SJCRH30 (cell line): ENCODE data around the gene GPR157. TPM values are rescaled to one million over a fixed set of nuclear protein-coding genes. Genes with fewer than 3 reads are reported as not detected.
A peak's percentile ranks its signal among the peaks of the same experiment; 100 is the strongest.
"Not testable (repeated sequence)": the region's sequence is repeated elsewhere in the genome, so short reads cannot be mapped to it uniquely, and the experiment has no call there.

Source experiments
- DNase-seq, 2 experiments: peaks; one replicate each; pipeline ENCODE4 v3.0.0-alpha.2; 2015 to 2020
- H3K27ac ChIP-seq: fragments of 250-450 bp; sonication (Bioruptor Pico); 2 replicates; pipeline ENCODE4 v1.5.1; 2020; ENCODE audit warnings: mild to moderate bottlenecking, moderate library complexity
- H3K27me3 ChIP-seq: fragments of 250-450 bp; sonication (Bioruptor Pico); 2 replicates; pipeline ENCODE4 v1.5.1; 2020; ENCODE audit warnings: mild to moderate bottlenecking, moderate library complexity
- H3K36me3 ChIP-seq: fragments of 250-450 bp; sonication (Bioruptor Pico); 2 replicates; pipeline ENCODE4 v1.5.1; 2020; ENCODE audit warnings: mild to moderate bottlenecking, moderate library complexity
- H3K4me1 ChIP-seq: fragments of 250-450 bp; sonication (Bioruptor Pico); 2 replicates; pipeline ENCODE4 v1.5.1; 2020; ENCODE audit warnings: mild to moderate bottlenecking, moderate library complexity
- H3K4me3 ChIP-seq: fragments of 250-450 bp; sonication (Bioruptor Pico); 2 replicates; pipeline ENCODE4 v1.5.1; 2020; ENCODE audit warnings: mild to moderate bottlenecking, moderate library complexity
- H3K9me3 ChIP-seq: fragments of 250-450 bp; sonication (Bioruptor Pico); replicated peaks from 2 replicates; pipeline ENCODE4 v1.5.1; 2020; ENCODE audit warnings: mild to moderate bottlenecking, moderate library complexity
- total RNA-seq: library from RNA; depleted of rRNA; stranded (reverse); fragments of >200 nt; shearing (Covaris generic); gene quantifications from 2 replicates; pipeline ENCODE4 v1.2.3, GENCODE V29; 2014

The GPR157 gene
- total RNA-seq, 1 experiment from 2014 or later: not detected

GRCh38 chr1:9095818-9096217 lies 33.1 kb downstream of the GPR157 start:
- peaks cover 9% of the 10 kb centered on the region for H3K9me3 ChIP-seq
- no peaks in the 10 kb centered on the region for H3K36me3 ChIP-seq
- H3K4me3 ChIP-seq: no peak overlapping the region
- no peak overlapping the region for H3K27ac ChIP-seq
- no peaks in the 10 kb centered on the region for H3K4me1 ChIP-seq
- DNase-seq: no peak
- peaks cover 13% of the 10 kb centered on the region for H3K27me3 ChIP-seq

- H3K27ac ChIP-seq, H3K36me3 ChIP-seq, H3K4me1 ChIP-seq, H3K4me3 ChIP-seq, H3K9me3 ChIP-seq, DNase-seq: not testable (repeated sequence)
- H3K27me3 ChIP-seq: peaks cover 20% of the 10 kb centered on the region
Measured at GRCh38 chr1:9093996-9094595, 34.8 kb downstream of the GPR157 start.

DNA sequence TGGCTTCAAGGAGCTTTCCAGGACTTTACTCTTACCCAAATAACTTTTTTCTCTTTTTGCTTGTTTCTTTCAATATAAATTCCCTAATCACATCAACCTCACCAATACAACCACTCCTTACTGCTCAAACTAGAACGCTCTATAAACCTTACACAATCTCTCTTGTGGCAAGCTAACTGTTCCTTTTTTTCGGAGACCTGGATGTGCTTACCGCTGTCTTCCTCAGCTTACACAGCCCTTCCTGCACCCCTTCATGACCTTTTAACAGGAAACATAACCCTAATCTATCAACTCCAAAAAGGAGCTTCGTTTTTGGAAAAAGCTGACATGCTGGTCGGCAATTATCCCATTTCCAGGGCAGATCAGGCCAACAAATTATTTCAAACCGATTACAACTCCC lies 35.3 kb downstream of the GPR157 start:
- Histone ChIP-seq H3K27ac (no peak overlapping the region), H3K4me1 (no peaks in the 10 kb centered on the region), H3K27me3 (peaks cover 20% of the 10 kb centered on the region), H3K9me3 (peaks cover 9% of the 10 kb centered on the region), H3K36me3 (no peaks in the 10 kb centered on the region), H3K4me3 (no peak overlapping the region)
- no peak for DNase-seq

- H3K9me3 ChIP-seq: peaks cover 9% of the 10 kb centered on the region
- H3K4me3 ChIP-seq: no peak overlapping the region
- no peaks in the 10 kb centered on the region for H3K4me1 ChIP-seq
- no peaks in the 10 kb centered on the region for H3K36me3 ChIP-seq
- H3K27me3 ChIP-seq: peaks cover 20% of the 10 kb centered on the region
- H3K27ac ChIP-seq: no peak overlapping the region
- DNase-seq: no peak
Measured at GRCh38 chr1:9093091-9093490, 35.8 kb downstream of the GPR157 start.

- no peak for DNase-seq
- Histone ChIP-seq H3K9me3 (no peaks in the 10 kb centered on the region), H3K27me3 (peaks cover 20% of the 10 kb centered on the region), H3K4me1 (no peaks in the 10 kb centered on the region), H3K4me3 (no peak overlapping the region), H3K27ac (no peak overlapping the region), H3K36me3 (no peaks in the 10 kb centered on the region)
Measured at GRCh38 chr1:9088807-9089206, 40.1 kb downstream of the GPR157 start.

GRCh38 chr1:9087411-9088125 lies 41.3 kb downstream of the GPR157 start:
- peaks cover 20% of the 10 kb centered on the region for H3K27me3 ChIP-seq
- no peaks in the 10 kb centered on the region for H3K9me3 ChIP-seq
- no peak for DNase-seq
- no peak overlapping the region for H3K27ac ChIP-seq
- H3K36me3 ChIP-seq: no peaks in the 10 kb centered on the region
- H3K4me3 ChIP-seq: no peak overlapping the region
- H3K4me1 ChIP-seq: no peaks in the 10 kb centered on the region

DNA sequence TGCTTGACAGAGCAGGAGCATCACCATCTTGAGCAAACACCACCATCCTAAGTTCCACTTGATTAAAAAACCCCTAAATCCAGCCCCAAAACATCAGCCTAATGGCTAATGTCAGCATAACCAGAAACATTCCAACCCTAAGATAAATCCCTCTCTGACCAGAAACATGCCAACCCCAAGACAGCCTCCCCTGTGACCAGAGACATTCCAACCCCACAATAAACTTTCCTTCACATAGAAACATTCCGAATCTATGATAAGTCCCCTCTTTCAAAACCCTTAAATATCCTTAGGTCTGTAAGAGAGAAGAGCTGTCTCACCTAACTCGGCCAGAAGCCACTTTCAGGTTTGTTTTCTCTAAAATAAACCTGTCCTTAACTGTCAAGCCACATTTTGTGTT lies 42.1 kb downstream of the GPR157 start:
- no peak overlapping the region for H3K4me3 ChIP-seq
- no peaks in the 10 kb centered on the region for H3K4me1 ChIP-seq
- H3K27ac ChIP-seq: no peak overlapping the region
- DNase-seq: no peak
- H3K27me3 ChIP-seq: peaks cover 16% of the 10 kb centered on the region
- no peaks in the 10 kb centered on the region for H3K9me3 ChIP-seq
- no peaks in the 10 kb centered on the region for H3K36me3 ChIP-seq

- no peaks in the 10 kb centered on the region for H3K36me3 ChIP-seq
- H3K27me3 ChIP-seq: peaks cover 12% of the 10 kb centered on the region; the same call in 1 of the 2 replicates
- DNase-seq: no peak
- no peaks in the 10 kb centered on the region for H3K9me3 ChIP-seq
- H3K4me3 ChIP-seq: no peak overlapping the region
- no peak overlapping the region for H3K27ac ChIP-seq
- H3K4me1 ChIP-seq: no peaks in the 10 kb centered on the region
Measured at GRCh38 chr1:9086045-9086444, 42.9 kb downstream of the GPR157 start.

- no peak for DNase-seq
- H3K36me3 ChIP-seq: no peaks in the 10 kb centered on the region
- H3K27ac ChIP-seq: no peak overlapping the region
- peaks cover 5% of the 10 kb centered on the region for H3K4me1 ChIP-seq
- H3K9me3 ChIP-seq: no peaks in the 10 kb centered on the region
- H3K27me3 ChIP-seq: peaks cover 7% of the 10 kb centered on the region; the same call in 1 of the 2 replicates
- no peak overlapping the region for H3K4me3 ChIP-seq
Measured at GRCh38 chr1:9085306-9085940, 43.5 kb downstream of the GPR157 start.

- 0 out of 2 replicates have a peak, but pooled peaks cover 3% of the 10 kb centered on the region for H3K27me3 ChIP-seq
- H3K36me3 ChIP-seq: no peaks in the 10 kb centered on the region
- no peak overlapping the region for H3K27ac ChIP-seq
- H3K4me1 ChIP-seq: peaks cover 8% of the 10 kb centered on the region
- no peaks in the 10 kb centered on the region for H3K9me3 ChIP-seq
- H3K4me3 ChIP-seq: no peak overlapping the region
- DNase-seq: no peak
Measured at GRCh38 chr1:9084906-9085305, 44.0 kb downstream of the GPR157 start.

DNA sequence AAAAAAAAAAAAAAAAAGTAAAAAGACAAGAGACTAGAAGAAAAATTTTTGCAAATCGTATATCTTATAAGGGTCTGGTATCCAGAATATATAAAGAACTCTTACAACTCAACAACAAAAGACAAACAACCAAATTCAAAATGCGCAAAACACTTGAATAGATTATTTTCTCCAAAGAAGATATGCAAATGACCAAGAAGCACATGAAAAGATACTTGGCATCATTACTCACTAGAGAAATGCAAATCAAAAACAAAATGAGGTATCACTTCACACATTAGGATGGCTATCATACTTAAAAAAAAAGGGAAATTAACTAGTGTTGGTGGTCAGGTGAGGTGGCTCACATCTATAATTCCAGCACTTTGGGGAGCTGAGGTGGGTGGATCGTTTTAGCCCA lies 47.4 kb downstream of the GPR157 start:
- no peak overlapping the region for H3K4me3 ChIP-seq
- H3K9me3 ChIP-seq: no peaks in the 10 kb centered on the region
- no peak overlapping the region for H3K27ac ChIP-seq
- H3K27me3 ChIP-seq: peaks cover 6% of the 10 kb centered on the region; the same call in 1 of the 2 replicates
- no peak for DNase-seq
- H3K36me3 ChIP-seq: no peaks in the 10 kb centered on the region
- H3K4me1 ChIP-seq: peaks cover 8% of the 10 kb centered on the region

- DNase-seq: peak; percentile 30 to 41
- Histone ChIP-seq H3K27ac (no peak overlapping the region), H3K4me3 (no peak overlapping the region), H3K9me3 (no peaks in the 10 kb centered on the region), H3K4me1 (peaks cover 8% of the 10 kb centered on the region), H3K36me3 (no peaks in the 10 kb centered on the region), H3K27me3 (peaks cover 6% of the 10 kb centered on the region; the same call in 1 of the 2 replicates)
Measured at GRCh38 chr1:9080705-9081291, 48.1 kb downstream of the GPR157 start.

DNA sequence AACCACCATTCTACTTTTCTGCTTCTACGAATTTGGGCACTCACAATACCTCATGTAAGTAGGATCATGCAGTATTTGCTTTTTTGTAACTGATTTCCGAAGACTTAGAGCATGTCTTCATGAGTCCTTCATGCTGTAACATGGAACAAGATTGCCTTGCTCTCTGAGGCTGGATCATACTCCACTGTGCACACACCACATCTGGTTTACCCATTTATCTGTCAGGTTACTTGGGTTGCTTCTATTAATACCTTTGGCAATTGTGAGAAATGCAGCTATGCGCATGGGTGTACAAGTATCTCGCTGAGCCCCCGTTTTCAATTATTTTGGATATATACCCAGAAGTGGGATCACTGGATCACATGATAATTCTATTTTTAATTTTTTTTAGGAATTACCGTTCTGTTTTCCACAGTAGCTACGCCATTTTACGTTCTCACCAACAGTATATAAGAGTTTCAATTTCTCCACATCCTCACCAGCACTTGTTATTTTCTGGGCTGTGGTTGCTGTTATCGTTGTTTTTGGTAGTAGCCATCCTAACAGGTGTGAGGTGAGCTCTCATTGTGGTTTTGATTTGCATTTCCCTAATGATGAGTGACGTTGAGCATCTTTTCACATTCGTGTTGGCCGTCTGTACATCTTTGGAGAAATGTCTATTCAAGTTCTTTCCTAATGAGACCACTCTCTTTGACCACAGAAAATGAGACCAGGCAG lies 48.8 kb downstream of the GPR157 start:
- no peak overlapping the region for H3K27ac ChIP-seq
- DNase-seq: no peak
- no peak overlapping the region for H3K4me3 ChIP-seq
- H3K4me1 ChIP-seq: peaks cover 8% of the 10 kb centered on the region
- H3K27me3 ChIP-seq: peaks cover 6% of the 10 kb centered on the region; the same call in 1 of the 2 replicates
- H3K9me3 ChIP-seq: no peaks in the 10 kb centered on the region
- H3K36me3 ChIP-seq: no peaks in the 10 kb centered on the region

DNA sequence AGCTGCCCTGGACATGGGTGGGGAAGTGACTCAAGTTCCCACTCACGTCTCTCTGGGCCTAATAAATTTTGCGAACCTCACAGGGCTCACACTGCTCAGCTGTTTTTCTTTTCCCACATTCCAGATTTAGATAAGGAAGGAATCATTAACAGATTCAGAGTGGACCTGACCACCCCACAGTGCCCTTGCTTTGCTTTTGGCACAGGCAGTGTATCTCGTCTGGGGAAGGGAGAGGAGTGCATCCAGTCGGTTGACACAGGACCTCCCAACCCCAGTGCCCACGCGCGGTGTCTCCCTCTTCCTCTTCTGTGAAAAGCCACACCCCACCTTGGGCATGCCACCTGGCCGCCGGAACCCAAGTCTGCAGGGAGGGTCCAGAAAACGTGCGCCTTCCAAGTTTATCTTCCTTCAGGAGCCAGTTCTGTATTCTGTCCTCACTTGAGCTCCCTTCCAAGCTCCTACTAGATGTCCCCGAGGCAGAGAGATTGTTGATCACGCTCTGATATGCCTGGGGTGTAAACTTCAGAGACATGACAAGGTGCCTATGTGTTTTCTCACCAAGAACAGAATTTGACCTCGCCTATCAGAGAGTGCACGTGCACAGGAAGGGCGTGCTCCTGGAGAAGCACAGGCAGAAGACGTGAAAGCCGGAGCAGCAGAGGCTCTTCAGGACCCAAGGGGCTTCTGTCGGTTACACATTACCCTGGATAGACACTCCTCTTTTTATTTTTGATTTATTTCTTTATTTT lies 50.0 kb downstream of the GPR157 start:
- Histone ChIP-seq H3K9me3 (no peaks in the 10 kb centered on the region), H3K4me3 (no peak overlapping the region), H3K4me1 (peaks cover 8% of the 10 kb centered on the region), H3K27me3 (peaks cover 6% of the 10 kb centered on the region; the same call in 1 of the 2 replicates), H3K27ac (no peak overlapping the region), H3K36me3 (no peaks in the 10 kb centered on the region)
- DNase-seq: no peak
